Ovary (tissue), 3 donors: Measurements from ENCODE around the gene LGI4.

ENCODE experiments used
- CTCF ChIP-seq, 3 donors: fragments of 450-650 bp in 2 of 3; fragments of 200-600 bp in 1 of 3; IDR thresholded peaks; one replicate each; pipeline versions ENCODE4 v1.5.1 to v1.8.0; 2016 to 2022; ENCODE audit warnings: antibody characterized with exemption in 3 of 3, mild to moderate bottlenecking in 1 of 3
- EP300 ChIP-seq: sonication (generic); formaldehyde crosslinking; IDR thresholded peaks from one replicate; pipeline ENCODE4 v1.6.1; 2017; ENCODE audit warnings: antibody characterized with exemption
- donor health status: DM: no; HTN: no; CAD: no.

GRCh38 chr19:35167251-35168119, 32.6 kb upstream of the LGI4 start:
- TF ChIP-seq CTCF (IDR thresholded peaks at IDR 0.05) (no peak), EP300 (no peak)
